Right atrium auricular region (tissue), 2 donors: ENCODE data around the gene UBE2L3. TPM values are rescaled to one million over a fixed set of nuclear protein-coding genes. Genes with fewer than 3 reads are reported as not detected.

Experiments
- DNase-seq: peaks from one replicate; pipeline ENCODE4 v3.0.0-alpha.2; 2019; ENCODE audit warnings: low spot score
- H3K27ac ChIP-seq, 2 donors: fragments of 200-600 bp; sonication (generic); 1 replicate in 1 of 2; 2 replicates in 1 of 2; pipeline ENCODE4 v1.5.1; 2016 to 2019
- H3K27me3 ChIP-seq, 2 donors: fragments of 200-600 bp; sonication (generic); one replicate each; pipeline versions ENCODE4 v1.5.1 to v1.6.0; 2017 to 2019
- H3K36me3 ChIP-seq: fragments of 200-600 bp; sonication (generic); one replicate; pipeline ENCODE4 v1.5.1; 2016
- H3K4me1 ChIP-seq, 2 donors: fragments of 200-600 bp; sonication (generic); one replicate each; pipeline versions ENCODE4 v1.5.1 to v1.6.0; 2017 to 2019
- H3K4me3 ChIP-seq, 2 donors: fragments of 200-600 bp; sonication (generic); 1 replicate in 1 of 2; 2 replicates in 1 of 2; pipeline ENCODE4 v1.5.1; 2017 to 2019; ENCODE audit warnings: mild to moderate bottlenecking in 1 of 2, moderate library complexity in 1 of 2
- H3K9me3 ChIP-seq, 2 donors: fragments of 200-600 bp; sonication (generic); one replicate each; pipeline ENCODE4 v1.5.1; 2019
- microRNA counts, 2 donors: library from miRNA; unstranded; fragments of <30 nt; microRNA quantifications; one replicate each; lab custom pipeline; 2016 to 2017
- microRNA-seq, 2 donors: library from miRNA; unstranded; fragments of <30 nt; microRNA quantifications; one replicate each; pipeline ENCODE4, GENCODE V29; 2016 to 2017; ENCODE audit warnings: borderline number of aligned reads in 2 of 2, borderline replicate concordance in 1 of 2
- total RNA-seq, 2 donors: library from RNA; depleted of rRNA; stranded (reverse); fragments of >200 nt; gene quantifications; one replicate each; pipeline ENCODE4 v1.1.0, GENCODE V29; 2016
- TF ChIP-seq, protein P1 (sequence below), 2 donors: fragments of 200-600 bp; sonication (generic); IDR thresholded peaks; one replicate each; pipeline ENCODE4 v1.5.1; 2019; ENCODE audit warnings: antibody characterized with exemption in 2 of 2

Gene UBE2L3
- total RNA-seq, 2 donors from 2014 or later = 46.9 to 62.2 TPM

DNA sequence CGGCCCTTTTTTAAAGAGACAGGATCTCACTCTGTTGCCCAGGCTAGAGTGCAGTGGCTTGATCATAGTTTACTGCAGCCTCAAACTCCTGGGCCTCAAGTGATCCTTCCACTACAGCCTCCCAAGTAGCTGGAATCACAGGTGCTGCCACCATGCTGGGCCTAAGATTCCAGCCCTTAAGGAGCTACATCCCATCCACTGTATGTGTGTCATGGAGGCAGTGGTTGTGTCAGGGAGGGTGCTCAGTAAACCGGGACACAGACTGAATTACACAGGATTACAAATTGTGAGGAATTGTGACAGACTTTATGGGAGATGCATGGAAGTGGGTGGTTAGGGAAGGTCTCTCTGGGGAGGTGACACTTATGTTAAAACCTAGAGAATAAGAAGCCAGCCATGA is 96.2 kb downstream of the UBE2L3 start:
- Histone ChIP-seq H3K4me3 (no peak overlapping the region), H3K27me3 (no peaks in the 10 kb centered on the region), H3K27ac (no peak overlapping the region), H3K9me3 (no peaks in the 10 kb centered on the region), H3K4me1 (peaks cover 0 to 17% of the 10 kb centered on the region in 2 donors), H3K36me3 (no peaks in the 10 kb centered on the region)
- TF ChIP-seq, protein P1, sequence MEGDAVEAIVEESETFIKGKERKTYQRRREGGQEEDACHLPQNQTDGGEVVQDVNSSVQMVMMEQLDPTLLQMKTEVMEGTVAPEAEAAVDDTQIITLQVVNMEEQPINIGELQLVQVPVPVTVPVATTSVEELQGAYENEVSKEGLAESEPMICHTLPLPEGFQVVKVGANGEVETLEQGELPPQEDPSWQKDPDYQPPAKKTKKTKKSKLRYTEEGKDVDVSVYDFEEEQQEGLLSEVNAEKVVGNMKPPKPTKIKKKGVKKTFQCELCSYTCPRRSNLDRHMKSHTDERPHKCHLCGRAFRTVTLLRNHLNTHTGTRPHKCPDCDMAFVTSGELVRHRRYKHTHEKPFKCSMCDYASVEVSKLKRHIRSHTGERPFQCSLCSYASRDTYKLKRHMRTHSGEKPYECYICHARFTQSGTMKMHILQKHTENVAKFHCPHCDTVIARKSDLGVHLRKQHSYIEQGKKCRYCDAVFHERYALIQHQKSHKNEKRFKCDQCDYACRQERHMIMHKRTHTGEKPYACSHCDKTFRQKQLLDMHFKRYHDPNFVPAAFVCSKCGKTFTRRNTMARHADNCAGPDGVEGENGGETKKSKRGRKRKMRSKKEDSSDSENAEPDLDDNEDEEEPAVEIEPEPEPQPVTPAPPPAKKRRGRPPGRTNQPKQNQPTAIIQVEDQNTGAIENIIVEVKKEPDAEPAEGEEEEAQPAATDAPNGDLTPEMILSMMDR (IDR thresholded peaks at IDR 0.05) = no peak
- DNase-seq = no peak

GRCh38 chr22:21665047-21665851 is 97.7 kb downstream of the UBE2L3 start:
- TF ChIP-seq, protein P1 (IDR thresholded peaks at IDR 0.05) = no peak
- peak overlapping the region; percentile 91 to 92 for H3K27ac ChIP-seq
- H3K36me3 ChIP-seq = peaks cover 1% of the 10 kb centered on the region
- no peaks in the 10 kb centered on the region for H3K27me3 ChIP-seq
- H3K4me3 ChIP-seq = peak overlapping the region; percentile 66 to 70
- no peaks in the 10 kb centered on the region for H3K9me3 ChIP-seq
- DNase-seq = no peak
- H3K4me1 ChIP-seq = peaks cover 0 to 17% of the 10 kb centered on the region in 2 donors

GRCh38 chr22:21666786-21667185 is 99.3 kb downstream of the UBE2L3 start:
- H3K9me3 ChIP-seq = no peaks in the 10 kb centered on the region
- peaks cover 0 to 26% of the 10 kb centered on the region in 2 donors for H3K4me1 ChIP-seq
- H3K36me3 ChIP-seq = peaks cover 16% of the 10 kb centered on the region
- TF ChIP-seq, protein P1 (IDR thresholded peaks at IDR 0.05) = no peak
- H3K27ac ChIP-seq = peak overlapping the region in 1 of 2 donors; percentile 91
- DNase-seq = no peak
- no peaks in the 10 kb centered on the region for H3K27me3 ChIP-seq
- H3K4me3 ChIP-seq = peak overlapping the region; percentile 66 to 70

DNA sequence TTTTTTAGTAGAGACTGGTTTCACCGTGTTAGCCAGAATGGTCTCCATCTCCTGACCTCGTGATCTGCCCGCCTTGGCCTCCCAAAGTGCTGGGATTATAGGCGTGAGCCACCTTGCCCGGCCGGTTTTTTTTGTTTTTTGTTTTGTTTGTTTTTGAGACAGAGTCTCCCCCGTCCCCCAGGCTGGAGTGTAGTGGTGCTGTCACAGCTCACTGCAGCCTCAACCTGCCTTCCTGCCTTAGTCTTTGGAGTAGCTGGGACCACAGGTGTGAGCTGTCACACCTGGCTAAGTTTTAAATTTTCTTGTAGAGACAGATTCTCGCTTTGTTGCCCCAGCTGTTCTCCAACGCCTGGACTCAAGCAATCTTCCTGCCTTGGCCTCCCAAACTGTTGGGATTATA is 101.5 kb downstream of the UBE2L3 start:
- no peak for DNase-seq
- H3K27me3 ChIP-seq = no peaks in the 10 kb centered on the region
- no peaks in the 10 kb centered on the region for H3K9me3 ChIP-seq
- H3K36me3 ChIP-seq = peaks cover 39% of the 10 kb centered on the region
- H3K4me3 ChIP-seq = no peak overlapping the region
- H3K27ac ChIP-seq = no peak overlapping the region
- H3K4me1 ChIP-seq = peaks cover 0 to 26% of the 10 kb centered on the region in 2 donors
- TF ChIP-seq, protein P1 (IDR thresholded peaks at IDR 0.05) = no peak

DNA sequence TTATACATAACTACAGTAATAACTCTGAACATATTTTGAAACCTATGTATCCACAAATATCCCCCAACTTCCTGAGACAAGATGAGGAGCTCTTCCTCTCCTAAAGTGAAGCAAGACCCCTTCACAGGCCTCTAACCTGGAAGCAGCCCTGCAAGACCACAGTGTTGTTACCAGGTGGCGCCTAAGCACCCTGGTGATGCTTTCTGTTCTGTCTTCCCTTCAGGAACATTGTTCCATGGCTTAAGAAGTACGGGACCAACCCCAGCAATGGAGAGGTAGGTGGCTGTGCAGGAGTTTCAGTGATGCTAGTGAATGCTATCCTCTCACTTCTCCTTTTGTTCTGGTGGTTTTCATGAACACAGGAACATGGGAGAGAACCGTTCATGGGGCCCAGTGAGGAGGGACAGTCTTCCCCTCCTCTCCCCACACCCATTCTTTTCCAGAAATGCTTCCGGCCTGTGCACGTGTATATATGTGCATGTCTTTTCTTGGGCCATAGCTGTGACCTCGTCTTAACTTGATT is 104.7 kb downstream of the UBE2L3 start:
- no peaks in the 10 kb centered on the region for H3K27me3 ChIP-seq
- H3K4me1 ChIP-seq = peaks cover 0 to 11% of the 10 kb centered on the region in 2 donors
- DNase-seq = no peak
- H3K9me3 ChIP-seq = no peaks in the 10 kb centered on the region
- H3K36me3 ChIP-seq = peaks cover 59% of the 10 kb centered on the region
- TF ChIP-seq, protein P1 (IDR thresholded peaks at IDR 0.05) = no peak
- no peak overlapping the region for H3K27ac ChIP-seq
- no peak overlapping the region for H3K4me3 ChIP-seq

MicroRNAs encoded within 50 kb of the gene (microRNA counts, 767-probe panel; counts per million panel counts)
- microRNA hsa-miR-130b-3p (lab: Ali Mortazavi, UCI) (0 to 2,154 counts per million in 2 donors), microRNA hsa-miR-301b (lab: Ali Mortazavi, UCI) (0 to 31.0 counts per million in 2 donors)

Small RNA genes within 50 kb of the gene (microRNA-seq; reads per million reads assigned to microRNA genes)
- gene MIR130B = 419 to 440 reads per million in 2 donors
- gene MIR301B = 2.1 to 3.5 reads per million in 2 donors

Other genes with a start within 250 kb of the UBE2L3 start
- gene RIMBP3B, start 184.0 kb upstream of the UBE2L3 start, total RNA-seq = under 1 TPM in 1 of 2 donors, not detected in 1; 0.08 TPM
- gene HIC2, start 150.3 kb upstream of the UBE2L3 start, total RNA-seq = 1 to 10 TPM; 1.8 to 3.3 TPM
- 1 to 10 TPM; 1.3 TPM for gene TMEM191C, start 100.3 kb upstream of the UBE2L3 start, total RNA-seq
- under 1 TPM in 1 of 2 donors, not detected in 1; 0.04 TPM for gene RIMBP3C, start 16.3 kb upstream of the UBE2L3 start, total RNA-seq
- 10 to 100 TPM; 15.2 to 20.5 TPM for gene YDJC, start 62.3 kb downstream of the UBE2L3 start, total RNA-seq
- gene CCDC116, start 65.0 kb downstream of the UBE2L3 start, total RNA-seq = not detected
- 10 to 100 TPM; 25.9 to 40.5 TPM for gene SDF2L1, start 74.6 kb downstream of the UBE2L3 start, total RNA-seq
- gene PPIL2, start 98.3 kb downstream of the UBE2L3 start, total RNA-seq = 10 to 100 TPM; 20.2 to 25.4 TPM
- gene YPEL1, start 168.1 kb downstream of the UBE2L3 start, total RNA-seq = 10 to 100 TPM in 1 of 2 donors, 1 to 10 TPM in 1; 5.0 to 11.5 TPM